GM12878 (cell line): ENCODE measurements around the gene SAMD1. TPM values are rescaled to one million over a fixed set of nuclear protein-coding genes. Genes with fewer than 3 reads are reported as not detected.

Experiments used
- ATAC-seq: fragments of 200-7000 bp; cut with Tn5 transposase; 3 replicates; pipeline ENCODE4 v1.9.1; 2020; ENCODE audit warnings: mild to moderate bottlenecking, moderate library complexity
- BruUV-seq: library from RNA; stranded (reverse); fragments of 400-500 nt; replicated peaks from 2 replicates; lab custom pipeline; 2021; lab: Mats Ljungman, UMichigan
- CTCF ChIA-PET: fragments of 300-600 bp; sonication (Branson Sonifier 250); formaldehyde crosslinking; extraction: SDS; loops from one replicate; lab custom pipeline; 2021; ENCODE audit warnings: inconsistent platforms; lab: Yijun Ruan, JAX
- POLR2A ChIA-PET: fragments of 350-600 bp; formaldehyde crosslinking; extraction: SDS; loops from one replicate; lab custom pipeline; 2021; ENCODE audit warnings: inconsistent platforms; lab: Charles Lee
- RAD21 ChIA-PET: fragments of 300-600 bp; sonication (Branson Sonifier 250); formaldehyde crosslinking; loops from one replicate; lab custom pipeline; 2023; ENCODE audit warnings: antibody characterized with exemption; ENCODE audit not compliant: unreplicated experiment; lab: Charles Lee
- SMC1A ChIA-PET: fragments of 300-600 bp; sonication (Branson Sonifier 250); formaldehyde crosslinking; loops from one replicate; lab custom pipeline; 2023; ENCODE audit not compliant: unreplicated experiment, uncharacterized antibody; lab: Charles Lee
- DNase-seq: peaks from one replicate; pipeline ENCODE4 v3.0.0-alpha.2; 2011; ENCODE audit warnings: low read depth, low spot score
- FAIRE-seq: peaks from 3 replicates; lab custom pipeline; 2011; peaks lifted over from hg19 to GRCh38; lab: Jason Lieb, UNC
- H2AFZ ChIP-seq: 2 replicates; pipeline ENCODE4 v1.6.0; 2011; ENCODE audit warnings: low read depth, low read length, control low read depth; ENCODE audit not compliant: control insufficient read depth
- H3K27ac ChIP-seq: 2 replicates; pipeline ENCODE4 v1.5.1; 2011; ENCODE audit warnings: control low read depth; ENCODE audit not compliant: control insufficient read depth, insufficient read depth
- H3K27me3 ChIP-seq, 2 experiments: replicated peaks in 1 of 2; 2 replicates each; pipeline versions ENCODE4 v1.6.0 to v1.6.1; 2011; ENCODE audit warnings: low read length in 1 of 2; ENCODE audit not compliant: control insufficient read depth in 2 of 2, insufficient read depth in 2 of 2
- H3K36me3 ChIP-seq, 2 experiments: 2 replicates each; pipeline ENCODE4 v1.5.1; 2011; ENCODE audit warnings: low read length in 1 of 2; ENCODE audit not compliant: control insufficient read depth in 2 of 2, insufficient read depth in 2 of 2
- H3K4me1 ChIP-seq: 2 replicates; pipeline ENCODE4 v1.6.1; 2011; ENCODE audit warnings: mild to moderate bottlenecking, low read length, moderate library complexity, mixed read lengths; ENCODE audit not compliant: control insufficient read depth, insufficient read depth
- H3K4me2 ChIP-seq: 2 replicates; pipeline ENCODE4 v1.6.0; 2011; ENCODE audit warnings: control low read depth; ENCODE audit not compliant: control insufficient read depth, insufficient read depth
- H3K4me3 ChIP-seq: fragments of 200-600 bp; sonication (generic); 2 replicates; pipeline ENCODE4 v1.5.1; 2016
- H3K79me2 ChIP-seq: 2 replicates; pipeline ENCODE4 v1.6.0; 2011; ENCODE audit warnings: low read length; ENCODE audit not compliant: control insufficient read depth, insufficient read depth
- H3K9ac ChIP-seq: 2 replicates; pipeline ENCODE4 v1.8.0; 2011; ENCODE audit warnings: low read length, control low read depth, mixed read lengths; ENCODE audit not compliant: control insufficient read depth, insufficient read depth
- H3K9me3 ChIP-seq: replicated peaks from 3 replicates; pipeline ENCODE4 v1.5.1; 2011; ENCODE audit warnings: mild to moderate bottlenecking, low read length; ENCODE audit not compliant: control insufficient read depth, insufficient read depth
- H4K20me1 ChIP-seq: 2 replicates; pipeline ENCODE4 v1.6.0; 2011; ENCODE audit not compliant: control insufficient read depth, insufficient read depth
- BCL11A ChIP-seq: IDR thresholded peaks from 2 replicates; pipeline ENCODE4 v1.6.1; 2011; ENCODE audit warnings: low read depth, low read length
- BMI1 ChIP-seq: fragments of 450-650 bp; IDR thresholded peaks from 2 replicates; pipeline ENCODE4 v1.6.1; 2016; ENCODE audit warnings: mild to moderate bottlenecking, moderate library complexity, borderline replicate concordance
- MEF2B ChIP-seq: fragments of 450-650 bp; IDR thresholded peaks from 2 replicates; pipeline ENCODE4 v1.6.1; 2018; ENCODE audit warnings: mild to moderate bottlenecking, moderate library complexity; ENCODE audit not compliant: partially characterized antibody, poor library complexity, severe bottlenecking
- NFYB ChIP-seq: IDR thresholded peaks from 2 replicates; pipeline ENCODE4 v1.6.1; 2011; ENCODE audit warnings: low read depth, mild to moderate bottlenecking, low read length, improper control_type of control experiment, moderate library complexity; ENCODE audit not compliant: insufficient read depth
- POLR2A ChIP-seq: IDR thresholded peaks from 2 replicates; pipeline ENCODE4 v1.6.1; 2011; ENCODE audit warnings: low read depth, mild to moderate bottlenecking, low read length
- RUNX3 ChIP-seq: IDR thresholded peaks from 2 replicates; pipeline ENCODE4 v1.6.1; 2012; ENCODE audit warnings: low read length, inconsistent platforms
- YY1 ChIP-seq: IDR thresholded peaks from 2 replicates; pipeline ENCODE4 v1.6.1; 2011; ENCODE audit warnings: low read depth, mild to moderate bottlenecking, low read length
- ZZZ3 ChIP-seq: IDR thresholded peaks from 2 replicates; pipeline ENCODE4 v1.6.1; 2011; ENCODE audit warnings: low read depth; ENCODE audit not compliant: control insufficient read depth, insufficient read length
- WGBS: methylation state at CpG from one replicate; pipeline ENCODE4 v1.1.6; 2016; ENCODE audit warnings: low lambda C conversion rate; ENCODE audit not compliant: insufficient replicate concordance, insufficient coverage; ENCODE audit errors: missing lambda C conversion rate; 5-methylcytosine and 5-hydroxymethylcytosine counted together
- in situ Hi-C: fragments of 300-500 bp; cut with MboI; formaldehyde crosslinking; loops from 9 replicates; pipeline ENCODE4 v1.14.3; 2018; ENCODE audit warnings: mixed read lengths
- intact Hi-C: fragments of 100-400 bp; cut with micrococcal nuclease; formaldehyde crosslinking; loops from one replicate; pipeline ENCODE4 v1.14.2; 2022; ENCODE audit not compliant: unreplicated experiment
- polyA plus RNA-seq, 11 experiments: library from polyadenylated mRNA; depleted of rRNA in 4 of 11; unstranded in 6 of 11; stranded (reverse) in 5 of 11; fragments of >200 nt; fragmentation: Nextera tagmentation in 4 of 11; fragmentation: Illumina TruSeq in 1 of 11; extraction: Ambion mirVana in 4 of 11; extraction: Trizol in 1 of 11; gene quantifications; 1 replicate in 1 of 11; 2 replicates in 10 of 11; pipeline versions ENCODE4 v1.2.1 to v1.2.3, GENCODE V29; 2011 to 2016; ENCODE audit warnings: inconsistent platforms in 2 of 11, missing spikeins in 2 of 11, low read depth in 1 of 11
- total RNA-seq, 4 experiments: library from RNA; depleted of rRNA in 3 of 4; stranded (reverse); fragments of >200 nt in 3 of 4; fragmentation: Illumina TruSeq in 1 of 4; extraction: Trizol in 1 of 4; gene quantifications; 2 replicates each; pipeline versions ENCODE4 v1.2.1 to v1.2.3, GENCODE V29; 2013 to 2021
- TF ChIP-seq, protein P1 (sequence below): fragments of 450-650 bp; IDR thresholded peaks from 2 replicates; pipeline ENCODE4 v1.6.1; 2017; ENCODE audit warnings: mild to moderate bottlenecking, moderate library complexity
- TF ChIP-seq, protein P2 (sequence below): IDR thresholded peaks from 2 replicates; pipeline ENCODE4 v1.6.1; 2011; ENCODE audit warnings: low read depth, low read length, improper control_type of control experiment, borderline replicate concordance

The SAMD1 gene
- total and polyA plus RNA-seq, 10 of the 15 experiments (the other 5 are each of a cell fraction or from before 2014, with no cell fraction given), result 3.0 to 71.7 (median 19.3) TPM

DNA sequence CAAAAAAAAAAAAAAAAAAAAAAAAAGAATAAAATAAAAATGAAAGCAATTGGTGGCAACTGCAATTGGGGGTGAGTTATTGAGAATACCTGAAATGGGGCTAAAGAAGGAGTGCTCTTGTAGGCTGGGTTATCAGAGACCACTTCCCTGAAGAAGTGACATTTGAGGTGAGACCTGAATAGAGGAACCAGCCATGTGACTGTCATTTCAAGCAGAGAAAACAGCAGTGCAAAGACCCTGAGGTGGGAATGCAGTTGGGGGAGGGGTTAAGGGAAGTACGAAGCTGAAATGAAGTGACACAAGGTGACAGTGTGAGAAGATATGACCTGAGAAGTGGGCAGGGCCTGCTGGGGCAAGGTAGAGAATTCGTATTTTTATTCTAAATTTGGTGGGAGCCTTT, 24.4 kb downstream of the SAMD1 start:
- ChIA-PET RAD21 (no interaction called here), POLR2A (no interaction called here), SMC1A (interaction anchor here (1.0 kb wide), 1 partner anchor 25 kb away, joined by 3 read pairs; no protein-coding TSS in a partner anchor), CTCF (interaction anchor here (0.6 kb wide), 1 partner anchor 576 kb away, joined by 3 read pairs; no protein-coding TSS in a partner anchor)
- no peaks in the 10 kb centered on the region for H3K79me2 ChIP-seq
- H3K9me3 ChIP-seq, result no peaks in the 10 kb centered on the region
- no peak overlapping the region for H2AFZ ChIP-seq
- in situ Hi-C loops, result loop anchor here (25.0 kb wide), 1 partner anchor 779 kb away; no protein-coding TSS in a partner anchor
- TF ChIP-seq ZZZ3 (no peak), MEF2B (no peak), YY1 (no peak), BCL11A (no peak), POLR2A (no peak), BMI1 (no peak), NFYB (no peak), RUNX3 (no peak)
- TF ChIP-seq, protein P1, sequence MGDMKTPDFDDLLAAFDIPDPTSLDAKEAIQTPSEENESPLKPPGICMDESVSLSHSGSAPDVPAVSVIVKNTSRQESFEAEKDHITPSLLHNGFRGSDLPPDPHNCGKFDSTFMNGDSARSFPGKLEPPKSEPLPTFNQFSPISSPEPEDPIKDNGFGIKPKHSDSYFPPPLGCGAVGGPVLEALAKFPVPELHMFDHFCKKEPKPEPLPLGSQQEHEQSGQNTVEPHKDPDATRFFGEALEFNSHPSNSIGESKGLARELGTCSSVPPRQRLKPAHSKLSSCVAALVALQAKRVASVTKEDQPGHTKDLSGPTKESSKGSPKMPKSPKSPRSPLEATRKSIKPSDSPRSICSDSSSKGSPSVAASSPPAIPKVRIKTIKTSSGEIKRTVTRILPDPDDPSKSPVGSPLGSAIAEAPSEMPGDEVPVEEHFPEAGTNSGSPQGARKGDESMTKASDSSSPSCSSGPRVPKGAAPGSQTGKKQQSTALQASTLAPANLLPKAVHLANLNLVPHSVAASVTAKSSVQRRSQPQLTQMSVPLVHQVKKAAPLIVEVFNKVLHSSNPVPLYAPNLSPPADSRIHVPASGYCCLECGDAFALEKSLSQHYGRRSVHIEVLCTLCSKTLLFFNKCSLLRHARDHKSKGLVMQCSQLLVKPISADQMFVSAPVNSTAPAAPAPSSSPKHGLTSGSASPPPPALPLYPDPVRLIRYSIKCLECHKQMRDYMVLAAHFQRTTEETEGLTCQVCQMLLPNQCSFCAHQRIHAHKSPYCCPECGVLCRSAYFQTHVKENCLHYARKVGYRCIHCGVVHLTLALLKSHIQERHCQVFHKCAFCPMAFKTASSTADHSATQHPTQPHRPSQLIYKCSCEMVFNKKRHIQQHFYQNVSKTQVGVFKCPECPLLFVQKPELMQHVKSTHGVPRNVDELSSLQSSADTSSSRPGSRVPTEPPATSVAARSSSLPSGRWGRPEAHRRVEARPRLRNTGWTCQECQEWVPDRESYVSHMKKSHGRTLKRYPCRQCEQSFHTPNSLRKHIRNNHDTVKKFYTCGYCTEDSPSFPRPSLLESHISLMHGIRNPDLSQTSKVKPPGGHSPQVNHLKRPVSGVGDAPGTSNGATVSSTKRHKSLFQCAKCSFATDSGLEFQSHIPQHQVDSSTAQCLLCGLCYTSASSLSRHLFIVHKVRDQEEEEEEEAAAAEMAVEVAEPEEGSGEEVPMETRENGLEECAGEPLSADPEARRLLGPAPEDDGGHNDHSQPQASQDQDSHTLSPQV, result no peak
- TF ChIP-seq, protein P2, sequence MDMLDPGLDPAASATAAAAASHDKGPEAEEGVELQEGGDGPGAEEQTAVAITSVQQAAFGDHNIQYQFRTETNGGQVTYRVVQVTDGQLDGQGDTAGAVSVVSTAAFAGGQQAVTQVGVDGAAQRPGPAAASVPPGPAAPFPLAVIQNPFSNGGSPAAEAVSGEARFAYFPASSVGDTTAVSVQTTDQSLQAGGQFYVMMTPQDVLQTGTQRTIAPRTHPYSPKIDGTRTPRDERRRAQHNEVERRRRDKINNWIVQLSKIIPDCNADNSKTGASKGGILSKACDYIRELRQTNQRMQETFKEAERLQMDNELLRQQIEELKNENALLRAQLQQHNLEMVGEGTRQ, result no peak
- WGBS, result 0% methylated on average over 2 of the region's 2 CpGs
- H3K9ac ChIP-seq, result no peak overlapping the region
- ATAC-seq (no peak), FAIRE-seq (no peak), DNase-seq (no peak)
- H3K27ac ChIP-seq, result no peak overlapping the region
- no peaks in the 10 kb centered on the region for H3K4me1 ChIP-seq
- intact Hi-C loops, result no loop called here
- H4K20me1 ChIP-seq, result no peaks in the 10 kb centered on the region
- no peak overlapping the region for H3K4me3 ChIP-seq
- no peak overlapping the region for H3K4me2 ChIP-seq
- no TSS peak for BruUV-seq
- no peaks in the 10 kb centered on the region for H3K27me3 ChIP-seq
- no peaks in the 10 kb centered on the region for H3K36me3 ChIP-seq
